NOMO-1 (cell line): ENCODE data around the gene NLGN3.

Source experiments
- DNase-seq, 2 experiments: peaks; one replicate each; lab custom pipeline; 2025; ENCODE audit not compliant: unreplicated experiment in 2 of 2; lab: John Stamatoyannopoulos, UW

Gene NLGN3

GRCh38 chrX:71118032-71118984 is 26.3 kb upstream of the NLGN3 start, which contains the start of gene MED12:
Gene MED12, plus strand, starts transcription at chrX:71118596. Its CDS starts 159 bp downstream, at chrX:71118755.
- peak; percentile 52 to 73 for DNase-seq

GRCh38 chrX:71118985-71119535 is 25.6 kb upstream of the NLGN3 start:
- DNase-seq, result no peak

- DNase-seq, result no peak
These were observed 16.3 kb upstream of the NLGN3 start for GRCh38 chrX:71128166-71128833.

- DNase-seq, result peak; percentile 43 to 47
These were observed 15.5 kb upstream of the NLGN3 start for GRCh38 chrX:71128915-71129765.

- no peak for DNase-seq
These were observed 13.1 kb upstream of the NLGN3 start for GRCh38 chrX:71131510-71131909.

- DNase-seq, result no peak
These were observed 4.2 kb upstream of the NLGN3 start for GRCh38 chrX:71140440-71140839.

- DNase-seq, result no peak
These were observed 1.1 kb upstream of the NLGN3 start for GRCh38 chrX:71143508-71143907.

GRCh38 chrX:71147496-71148277 is 3.0 kb downstream of the NLGN3 start:
- DNase-seq, result peak in 1 of 2 experiments; percentile 7

- DNase-seq, result no peak
These were observed 3.6 kb downstream of the NLGN3 start for GRCh38 chrX:71148278-71148663.

- DNase-seq, result no peak
These were observed 6.7 kb downstream of the NLGN3 start for GRCh38 chrX:71151366-71151765.

- DNase-seq, result no peak
These were observed 9.6 kb downstream of the NLGN3 start for GRCh38 chrX:71154196-71154595.

- no peak for DNase-seq
These were observed 10.0 kb downstream of the NLGN3 start for GRCh38 chrX:71154641-71155040.

GRCh38 chrX:71158603-71159002 is 14.0 kb downstream of the NLGN3 start:
- DNase-seq, result no peak

GRCh38 chrX:71159335-71159734 is 14.7 kb downstream of the NLGN3 start:
- DNase-seq, result no peak

- no peak for DNase-seq
These were observed 15.8 kb downstream of the NLGN3 start for GRCh38 chrX:71160475-71160874.

- DNase-seq, result no peak
These were observed 18.3 kb downstream of the NLGN3 start for GRCh38 chrX:71162981-71163380.

- no peak for DNase-seq
These were observed 19.4 kb downstream of the NLGN3 start for GRCh38 chrX:71164071-71164470.

- DNase-seq, result no peak
These were observed 21.8 kb downstream of the NLGN3 start for GRCh38 chrX:71166461-71166860.

- no peak for DNase-seq
These were observed 22.6 kb downstream of the NLGN3 start for GRCh38 chrX:71167031-71167781.
